OCI-LY1 (cell line): Measurements from ENCODE around the gene KHDC1L.

Experiments
- CTCF ChIP-seq: fragments of 200-600 bp; sonication (generic), shearing (Covaris generic); IDR thresholded peaks from 2 replicates; pipeline ENCODE4 v1.5.1; 2017; ENCODE audit warnings: mild to moderate bottlenecking, antibody characterized with exemption, low read length, moderate library complexity, mixed read lengths
- EZH2 ChIP-seq: fragments of 200-600 bp; sonication (generic), shearing (Covaris generic); IDR thresholded peaks from 2 replicates; pipeline ENCODE4 v1.8.0; 2017; ENCODE audit warnings: borderline replicate concordance, mixed run types, mild to moderate bottlenecking, antibody characterized with exemption, low read length, moderate library complexity, mixed read lengths

GRCh38 chr6:73234733-73235132, 9.4 kb upstream of the KHDC1L start:
- TF ChIP-seq CTCF (no peak), EZH2 (no peak)
